SH-SY5Y (cell line): ENCODE measurements around the gene LMBR1.

Experiments used
- GATA2 ChIP-seq: IDR thresholded peaks from 2 replicates; pipeline ENCODE4 v1.6.1; 2011; ENCODE audit warnings: mild to moderate bottlenecking, low read depth, low read length
- GATA3 ChIP-seq: IDR thresholded peaks from 2 replicates; pipeline ENCODE4 v1.6.1; 2011; ENCODE audit warnings: low read depth, mild to moderate bottlenecking, low read length, moderate library complexity

DNA sequence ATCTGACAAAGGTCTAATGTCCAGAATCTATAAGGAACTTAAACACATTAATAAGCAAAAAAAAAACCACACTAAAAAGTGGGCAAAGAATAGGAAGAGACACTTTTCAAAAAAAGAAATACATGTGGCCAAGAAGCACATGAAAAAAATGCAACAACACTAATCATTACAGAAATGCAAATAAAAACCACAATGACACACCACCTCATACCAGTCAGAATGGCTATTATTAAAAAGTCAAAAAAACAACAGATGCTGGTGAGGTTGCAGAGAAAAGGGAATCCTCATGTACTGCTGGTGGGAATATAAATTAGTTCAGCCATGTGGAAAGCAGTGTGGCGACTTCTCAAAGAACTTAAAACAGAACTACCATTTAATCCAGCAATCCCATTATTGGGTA lies 119.0 kb downstream of the LMBR1 start:
- no peak for TF ChIP-seq GATA2
- TF ChIP-seq GATA3, result no peak
